NCI-H1048 (cell line): ENCODE results near the gene FBXL20.
A peak's percentile ranks its signal among the peaks of the same experiment; 100 is the strongest.
"Not testable (repeated sequence)": the region's sequence is repeated elsewhere in the genome, so short reads cannot be mapped to it uniquely, and the experiment has no call there.

ENCODE experiments used
- DNase-seq: peaks from one replicate; lab custom pipeline; 2025; lab: John Stamatoyannopoulos, UW

FBXL20 gene

DNA sequence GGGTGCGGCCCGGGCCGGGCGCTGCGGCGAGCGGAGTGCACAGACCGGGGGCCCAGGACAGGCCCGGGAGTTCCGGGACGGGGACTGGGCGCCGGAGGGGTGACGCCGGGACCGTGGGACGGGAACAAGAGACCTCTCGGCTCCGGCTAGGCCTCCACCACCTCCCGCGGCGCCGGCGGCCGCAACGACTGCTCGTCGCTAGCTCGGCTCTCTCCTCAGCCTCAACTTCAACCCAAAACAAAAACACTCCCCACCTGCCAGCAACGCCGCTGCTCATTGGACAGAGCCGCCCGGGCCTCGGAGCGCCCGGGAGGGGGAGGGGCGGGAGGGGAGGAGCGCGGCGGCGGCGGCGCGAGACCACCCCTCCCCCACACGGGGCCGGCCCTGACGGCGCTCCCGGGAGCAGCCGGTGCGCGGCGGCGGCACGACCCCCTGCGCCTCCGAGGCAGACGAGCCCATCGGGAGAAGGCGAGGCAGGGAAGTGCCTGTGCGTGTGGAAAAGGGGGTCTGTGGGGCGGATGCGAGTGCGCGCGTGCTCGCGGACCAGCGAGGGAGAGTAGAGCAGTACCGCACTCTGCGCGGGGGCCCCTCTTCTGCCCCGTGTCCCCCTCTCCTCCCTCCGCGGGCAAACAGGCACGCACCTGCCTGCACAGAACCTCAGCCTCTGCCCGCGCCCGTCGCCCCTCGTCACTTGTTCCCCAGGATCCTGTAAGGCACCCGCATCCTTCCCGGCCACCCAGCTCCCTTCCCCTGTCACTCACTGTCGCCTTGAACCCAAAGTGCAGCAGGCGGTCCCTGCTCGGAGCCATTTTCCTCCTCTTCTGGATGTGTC is at the start of gene FBXL20:
TSS of gene FBXL20 (minus strand) at position 215 of the 832 bp plus-strand sequence. CDS start 224 bp downstream, outside the sequence.
- peak; percentile 82 for DNase-seq

- DNase-seq: peak; percentile 97
Observed at GRCh38 chr17:39450847-39451581, 49.6 kb upstream of the FBXL20 start, which contains the start of gene MED1. MED1 (minus strand) TSS chr17:39451263; CDS start chr17:39451062, 201 bp downstream.

DNA sequence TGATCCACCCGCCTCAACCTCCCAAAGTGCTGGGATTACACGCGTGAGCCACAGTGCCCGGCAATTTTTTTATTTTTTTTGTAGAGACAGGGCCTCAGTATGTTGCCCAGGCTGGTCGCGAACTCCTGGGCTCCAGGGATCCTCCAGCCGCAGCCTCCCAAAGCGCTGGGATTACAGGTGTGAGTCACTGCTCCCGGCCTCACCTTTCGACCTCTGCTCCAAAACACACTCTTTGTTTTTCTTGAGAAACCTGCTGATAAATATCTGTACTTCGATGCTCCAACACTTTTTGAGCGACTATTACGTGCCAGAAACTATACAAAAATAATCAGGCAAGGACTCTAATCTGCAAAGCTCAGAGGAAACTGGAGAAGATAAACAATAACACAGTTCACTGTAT is 48.6 kb upstream of the FBXL20 start:
- DNase-seq: no peak

GRCh38 chr17:39447561-39447960 is 46.1 kb upstream of the FBXL20 start:
- no peak for DNase-seq

DNA sequence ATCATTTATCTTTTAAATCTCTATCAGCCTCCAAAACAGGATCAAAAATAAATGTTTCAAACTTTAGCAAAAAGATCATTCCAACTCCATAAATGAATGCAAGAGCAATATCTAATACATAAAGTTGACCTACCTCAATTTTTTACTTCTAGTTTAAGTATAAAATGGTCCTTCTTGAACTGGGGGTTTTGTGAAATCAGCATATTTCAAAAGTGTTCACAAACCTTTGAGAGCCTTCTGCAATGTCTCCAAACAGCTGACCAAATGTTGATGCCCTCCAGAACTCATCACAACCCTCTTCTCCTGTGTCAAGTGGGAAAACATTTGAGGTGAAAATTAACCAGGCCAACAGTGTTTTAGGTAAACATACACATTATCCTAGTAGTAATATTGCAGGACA is 41.9 kb upstream of the FBXL20 start:
- DNase-seq: no peak

- not testable (repeated sequence) for DNase-seq
Observed at GRCh38 chr17:39439868-39440267, 38.4 kb upstream of the FBXL20 start.

- no peak for DNase-seq
Observed at GRCh38 chr17:39429600-39429999, 28.2 kb upstream of the FBXL20 start.

GRCh38 chr17:39416141-39416540 is 14.7 kb upstream of the FBXL20 start:
- DNase-seq: no peak

DNA sequence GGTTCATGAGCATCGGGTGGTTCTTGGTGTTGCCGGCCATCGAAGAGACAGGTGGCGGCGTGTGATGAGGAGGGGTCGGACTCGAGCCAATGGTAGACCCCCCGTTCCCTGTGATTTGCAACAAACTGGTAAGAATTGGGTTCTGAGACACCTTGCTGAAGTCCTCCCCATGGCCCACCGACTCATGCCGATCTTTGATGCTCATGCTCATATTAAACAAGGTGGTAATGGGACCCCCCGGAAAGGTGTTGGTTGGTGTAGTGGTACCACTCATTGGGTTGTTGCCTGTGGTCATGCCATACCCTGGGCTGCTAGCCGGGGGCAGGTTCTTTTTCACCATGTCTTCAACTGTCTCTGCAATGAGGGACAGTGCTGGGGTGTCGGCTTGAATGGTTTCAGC is 8.9 kb upstream of the FBXL20 start:
- no peak for DNase-seq

- no peak for DNase-seq
Observed at GRCh38 chr17:39408360-39408759, 6.9 kb upstream of the FBXL20 start.

DNA sequence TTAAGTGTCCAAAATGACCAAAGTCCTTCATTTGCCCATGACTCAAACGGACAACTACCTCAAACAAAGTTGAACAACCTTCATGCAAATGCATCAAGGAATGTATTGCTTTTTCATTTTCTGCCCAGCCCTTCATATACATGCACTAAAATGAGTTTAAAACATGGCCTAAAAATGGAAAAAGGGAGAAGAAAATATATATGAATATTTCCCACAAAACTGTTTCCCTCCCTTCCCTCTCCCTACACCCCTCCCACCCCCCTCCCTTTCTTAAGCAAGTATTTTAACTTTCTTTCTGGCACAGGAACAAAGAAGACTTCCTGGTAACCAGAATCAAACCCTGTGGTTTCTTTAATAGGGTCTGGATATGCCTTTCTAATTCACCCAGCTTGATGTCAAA is 5.5 kb upstream of the FBXL20 start:
- DNase-seq: no peak

- no peak for DNase-seq
Observed at GRCh38 chr17:39405436-39405835, 4.0 kb upstream of the FBXL20 start.

DNA sequence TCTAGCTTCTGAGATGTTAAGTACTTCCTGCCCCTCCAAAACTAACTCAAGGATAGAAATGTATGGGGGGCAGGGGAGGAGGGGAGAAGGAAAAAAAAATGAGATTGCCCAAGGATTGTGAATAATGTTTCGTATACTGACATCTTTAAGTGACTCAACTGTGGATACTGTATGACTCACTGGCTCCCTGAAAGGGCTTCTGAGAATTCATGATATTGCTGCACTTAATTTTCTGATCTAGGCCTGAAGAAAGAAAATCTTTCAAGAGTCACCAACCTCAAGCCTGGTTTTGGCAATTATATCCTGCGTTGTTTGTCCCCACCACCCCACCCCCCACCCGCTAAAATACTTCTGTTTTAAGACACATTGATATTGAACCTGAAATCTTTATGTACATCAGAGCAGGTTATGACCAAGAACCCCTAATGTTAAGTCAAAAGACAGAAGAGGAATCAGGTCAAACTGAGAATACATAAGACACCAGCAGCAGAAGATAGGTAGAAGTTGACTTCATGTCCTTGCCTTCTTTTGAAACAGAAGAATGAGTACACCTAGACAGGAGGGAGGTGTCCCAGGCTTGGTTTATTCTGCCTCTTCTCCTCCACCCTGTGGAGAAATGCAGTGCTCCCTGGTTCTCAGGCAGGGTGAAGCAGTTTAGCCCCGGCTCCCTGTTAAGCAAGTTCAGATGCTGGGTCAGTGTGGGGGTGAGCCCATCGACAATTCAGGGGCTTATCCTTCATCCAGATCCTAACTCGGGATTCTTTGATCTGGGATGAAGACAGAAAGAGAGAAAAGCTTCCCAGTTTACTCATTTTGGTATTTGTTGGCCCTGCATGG is 3.3 kb upstream of the FBXL20 start:
- DNase-seq: no peak

- DNase-seq: no peak
Observed at GRCh38 chr17:39402890-39403605, 1.6 kb upstream of the FBXL20 start.

DNA sequence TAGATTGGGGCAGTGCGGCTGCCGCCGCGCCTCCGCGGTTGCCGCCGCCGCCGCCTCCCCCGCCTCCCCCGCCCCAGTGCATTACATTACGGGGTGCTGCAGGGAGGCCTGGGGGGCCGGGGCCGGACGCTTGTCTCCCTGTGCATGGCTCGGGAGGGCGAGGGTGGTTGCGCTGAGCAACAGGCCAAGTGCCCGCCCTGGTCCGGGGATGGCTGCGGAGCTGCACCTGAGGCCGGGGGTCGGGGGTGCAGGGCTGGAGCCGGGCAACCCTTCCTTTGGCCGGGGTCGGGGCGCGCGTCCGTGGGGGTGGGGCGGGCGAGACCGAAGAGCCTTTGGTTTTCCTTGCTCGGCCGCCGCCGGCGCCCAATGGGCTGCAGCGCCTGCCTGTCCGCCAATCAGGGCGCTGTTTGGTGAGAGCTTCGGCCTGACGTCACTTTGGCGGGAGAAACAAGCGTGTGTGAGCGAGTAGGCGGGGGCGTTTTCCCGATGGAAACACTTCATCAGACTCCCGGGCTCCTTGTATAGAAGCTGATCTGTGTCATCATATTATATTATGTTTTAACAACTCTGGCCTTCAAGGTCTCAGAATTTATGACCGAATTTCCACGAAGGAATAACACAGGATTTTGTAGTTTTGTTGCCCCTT is 941 bp upstream of the FBXL20 start:
- DNase-seq: peak; percentile 86

- DNase-seq: no peak
Observed at GRCh38 chr17:39400547-39401411, 647 bp downstream of the FBXL20 start.

DNA sequence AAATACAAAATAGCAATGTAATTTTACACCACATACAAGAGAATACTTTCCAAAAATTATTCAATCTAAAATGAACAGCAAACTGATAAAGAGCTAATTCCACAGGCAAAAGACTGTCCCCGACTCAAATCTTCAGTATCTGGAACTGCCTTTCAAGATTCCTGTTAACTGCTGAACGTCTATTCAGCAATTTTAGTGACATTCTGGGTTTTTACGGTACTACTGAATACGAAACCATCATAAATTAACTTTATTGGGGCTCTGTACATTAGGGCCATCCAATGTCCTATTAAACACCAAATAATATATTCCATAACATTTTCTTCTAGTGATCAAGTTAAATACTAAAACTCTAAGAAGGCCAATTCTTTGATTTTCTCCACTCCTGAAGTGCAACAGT is 1.6 kb downstream of the FBXL20 start:
- DNase-seq: no peak

DNA sequence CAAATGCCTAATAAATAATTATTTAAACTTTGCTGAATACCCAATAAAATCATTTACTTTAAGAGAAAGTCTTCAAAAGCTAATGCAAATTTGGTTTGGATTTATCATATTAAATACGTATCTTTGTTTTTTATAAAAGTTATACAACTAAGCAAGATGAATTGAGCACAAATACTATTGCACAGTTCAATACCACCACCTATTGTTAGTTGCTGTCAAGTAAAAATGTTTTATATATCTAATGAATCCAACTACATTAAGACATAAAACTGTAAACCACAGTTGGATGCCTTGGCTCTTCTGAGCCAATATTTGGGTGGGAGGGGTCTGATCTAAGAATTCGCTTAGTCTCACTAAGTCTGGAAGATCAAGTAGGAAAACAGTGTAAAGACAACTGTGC is 7.7 kb downstream of the FBXL20 start:
- DNase-seq: no peak

DNA sequence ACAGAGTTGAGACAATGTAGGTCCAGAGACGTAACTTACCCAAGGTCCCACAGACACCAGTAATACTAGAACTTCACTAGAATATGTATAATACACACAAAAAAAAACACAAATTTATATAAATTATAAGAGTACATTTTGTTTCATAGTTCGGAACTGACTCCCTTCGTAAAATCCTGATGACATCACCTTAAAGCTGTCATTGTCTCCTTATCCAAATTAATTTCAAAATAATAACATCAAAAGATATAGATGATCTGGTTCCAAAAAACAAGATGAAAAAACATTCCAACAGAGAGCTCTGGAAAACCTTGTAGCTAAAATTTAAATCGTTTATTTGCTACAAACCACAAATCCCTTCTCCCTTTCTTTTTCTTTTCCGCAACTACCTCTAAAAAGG is 10.0 kb downstream of the FBXL20 start:
- DNase-seq: no peak

DNA sequence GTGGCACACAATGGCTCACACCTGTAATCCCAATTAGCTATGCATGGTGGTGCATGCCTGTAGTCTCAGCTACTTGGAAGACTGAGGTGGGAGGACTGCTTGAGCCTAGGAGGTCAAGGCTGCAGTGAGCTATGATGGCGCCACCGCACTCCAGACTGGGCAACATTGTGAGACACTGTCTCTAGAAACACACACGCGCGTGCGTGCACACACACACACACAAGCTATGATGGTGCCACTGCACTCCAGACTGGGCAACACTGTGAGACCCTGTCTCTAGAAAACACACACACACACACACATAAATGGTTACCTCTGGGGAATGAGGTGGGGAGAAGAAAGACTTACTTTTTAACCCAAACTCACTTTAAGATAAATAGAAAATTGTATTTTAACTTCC is 16.4 kb downstream of the FBXL20 start:
- DNase-seq: no peak
